NT2/D1 (cell line): ENCODE data around the gene SEC23A.
"Not testable (repeated sequence)": the region's sequence is repeated elsewhere in the genome, so short reads cannot be mapped to it uniquely, and the experiment has no call there.

Source experiments
- SUZ12 ChIP-seq: IDR thresholded peaks from 2 replicates; pipeline ENCODE4 v1.6.1; 2011; ENCODE audit not compliant: insufficient read length, insufficient read depth; ENCODE audit errors: extremely low read depth
- YY1 ChIP-seq: IDR thresholded peaks from 2 replicates; pipeline ENCODE4 v1.6.1; 2011; ENCODE audit not compliant: insufficient read length, insufficient read depth
- ZNF274 ChIP-seq: IDR thresholded peaks from 2 replicates; pipeline ENCODE4 v1.6.1; 2011; ENCODE audit warnings: mild to moderate bottlenecking, low read depth, low read length

- not testable (repeated sequence) for TF ChIP-seq ZNF274, YY1, SUZ12
Observed at GRCh38 chr14:39143226-39143625, 40.2 kb upstream of the SEC23A start.
